Measurements from ENCODE around the gene ELOVL2.

DNA sequence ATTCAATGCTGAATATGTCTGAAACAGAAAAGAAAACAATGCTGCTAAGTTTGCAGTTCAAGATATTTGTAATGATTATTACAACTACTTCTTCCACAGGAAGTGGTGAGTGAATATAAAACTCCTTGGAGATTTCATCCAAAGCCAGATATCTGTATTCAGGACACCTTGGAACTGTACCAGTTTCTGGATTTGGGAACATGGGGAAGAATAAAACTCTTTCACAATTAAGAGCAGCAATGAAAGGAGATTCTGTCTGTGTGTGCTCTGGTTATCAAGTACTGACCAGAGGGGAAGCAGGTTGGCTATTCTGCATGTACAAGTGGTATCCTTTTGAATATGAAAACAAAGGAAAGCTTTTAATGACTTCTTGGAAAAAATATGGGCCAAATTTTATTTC lies 21.1 kb downstream of the ELOVL2 start:
- TF ChIP-seq, protein P1, sequence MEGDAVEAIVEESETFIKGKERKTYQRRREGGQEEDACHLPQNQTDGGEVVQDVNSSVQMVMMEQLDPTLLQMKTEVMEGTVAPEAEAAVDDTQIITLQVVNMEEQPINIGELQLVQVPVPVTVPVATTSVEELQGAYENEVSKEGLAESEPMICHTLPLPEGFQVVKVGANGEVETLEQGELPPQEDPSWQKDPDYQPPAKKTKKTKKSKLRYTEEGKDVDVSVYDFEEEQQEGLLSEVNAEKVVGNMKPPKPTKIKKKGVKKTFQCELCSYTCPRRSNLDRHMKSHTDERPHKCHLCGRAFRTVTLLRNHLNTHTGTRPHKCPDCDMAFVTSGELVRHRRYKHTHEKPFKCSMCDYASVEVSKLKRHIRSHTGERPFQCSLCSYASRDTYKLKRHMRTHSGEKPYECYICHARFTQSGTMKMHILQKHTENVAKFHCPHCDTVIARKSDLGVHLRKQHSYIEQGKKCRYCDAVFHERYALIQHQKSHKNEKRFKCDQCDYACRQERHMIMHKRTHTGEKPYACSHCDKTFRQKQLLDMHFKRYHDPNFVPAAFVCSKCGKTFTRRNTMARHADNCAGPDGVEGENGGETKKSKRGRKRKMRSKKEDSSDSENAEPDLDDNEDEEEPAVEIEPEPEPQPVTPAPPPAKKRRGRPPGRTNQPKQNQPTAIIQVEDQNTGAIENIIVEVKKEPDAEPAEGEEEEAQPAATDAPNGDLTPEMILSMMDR (IDR thresholded peaks at IDR 0.05): no peak
- TF ChIP-seq POLR2A (IDR thresholded peaks at IDR 0.05): no peak

Measured in body of pancreas (tissue), 4 donors.